K562 (cell line): Measurements from ENCODE around the gene RBM20. TPM values are rescaled to one million over a fixed set of nuclear protein-coding genes. Genes with fewer than 3 reads are reported as not detected.

Source experiments
- ATAC-seq: fragments of 200-7000 bp; cut with Tn5 transposase; 3 replicates; pipeline ENCODE4 v1.9.1; 2020; ENCODE audit warnings: moderate library complexity
- BruUV-seq: library from RNA; stranded (reverse); fragments of 400-500 nt; replicated peaks from 2 replicates; lab custom pipeline; 2021; lab: Mats Ljungman, UMichigan
- CTCF ChIA-PET: fragments of 300-600 bp; formaldehyde crosslinking; extraction: SDS; loops from one replicate; lab custom pipeline; 2021; ENCODE audit warnings: low intra/inter-chr PET ratio; lab: Yijun Ruan, JAX
- POLR2A ChIA-PET: fragments of 300-600, 350-650 bp; sonication (Branson Sonifier 250); formaldehyde crosslinking; extraction: SDS; loops from one replicate; lab custom pipeline; 2021; ENCODE audit warnings: antibody characterized with exemption, inconsistent platforms; lab: Yijun Ruan, JAX
- DNase-seq, 4 experiments: peaks; one replicate each; pipeline versions ENCODE4 v3.0.0 to v3.0.0-alpha.2; 2011 to 2018; ENCODE audit warnings: low spot score in 3 of 4, mixed read lengths in 3 of 4; ENCODE audit errors: extremely low read depth in 1 of 4
- FAIRE-seq: peaks from 2 replicates; lab custom pipeline; 2011; peaks lifted over from hg19 to GRCh38; lab: Jason Lieb, UNC
- H2AFZ ChIP-seq: 2 replicates; pipeline ENCODE4 v1.6.0; 2011; ENCODE audit warnings: low read depth, low read length, control low read depth, inconsistent platforms
- H3K27ac ChIP-seq: fragments of 200-600 bp; 3 replicates; pipeline ENCODE4 v1.8.0; 2011; ENCODE audit warnings: low read depth, mild to moderate bottlenecking, control low read depth, inconsistent platforms, low read length, moderate library complexity, mixed read lengths; ENCODE audit errors: extremely low read depth
- H3K27me3 ChIP-seq, 2 experiments: fragments of 300-600 bp in 1 of 2; 2 replicates in 1 of 2; 3 replicates in 1 of 2; pipeline versions ENCODE4 v1.6.0 to v1.8.0; 2011; ENCODE audit warnings: inconsistent platforms in 2 of 2, low read length in 2 of 2, mild to moderate bottlenecking in 1 of 2, mixed read lengths in 1 of 2, moderate library complexity in 1 of 2; ENCODE audit not compliant: control insufficient read depth in 2 of 2, insufficient read depth in 2 of 2
- H3K36me3 ChIP-seq: fragments of 300-600 bp; 3 replicates; pipeline ENCODE4 v1.8.0; 2011; ENCODE audit warnings: mild to moderate bottlenecking, low read length, inconsistent platforms; ENCODE audit not compliant: control insufficient read depth, insufficient read depth
- H3K4me1 ChIP-seq, 2 experiments: fragments of 200-600 bp in 1 of 2; replicated peaks in 1 of 2; 2 replicates in 1 of 2; 3 replicates in 1 of 2; pipeline versions ENCODE4 v1.5.1 to v1.8.0; 2011; ENCODE audit warnings: inconsistent platforms in 2 of 2, low read length in 2 of 2, mild to moderate bottlenecking in 1 of 2, mixed read lengths in 1 of 2, moderate library complexity in 1 of 2; ENCODE audit not compliant: control insufficient read depth in 2 of 2, insufficient read depth in 2 of 2
- H3K4me2 ChIP-seq: 2 replicates; pipeline ENCODE4 v1.6.1; 2011; ENCODE audit warnings: low read length, control low read depth, inconsistent platforms, mixed read lengths; ENCODE audit not compliant: insufficient read depth
- H3K4me3 ChIP-seq: fragments of 200-600 bp; sonication (generic), shearing (Covaris generic); 2 replicates; pipeline ENCODE4 v1.5.1; 2016; ENCODE audit warnings: control low read depth, inconsistent platforms
- H3K79me2 ChIP-seq: fragments of 200-600 bp; 3 replicates; pipeline ENCODE4 v1.8.0; 2011; ENCODE audit warnings: low read length, inconsistent platforms; ENCODE audit not compliant: control insufficient read depth, insufficient read depth
- H3K9ac ChIP-seq, 2 experiments: 2 replicates each; pipeline versions ENCODE4 v1.6.0 to v1.6.1; 2011; ENCODE audit warnings: low read depth in 2 of 2, low read length in 2 of 2, control low read depth in 1 of 2, inconsistent platforms in 1 of 2, mild to moderate bottlenecking in 1 of 2, mixed read lengths in 1 of 2; ENCODE audit not compliant: insufficient read depth in 1 of 2
- H3K9me1 ChIP-seq: one replicate; pipeline ENCODE4 v1.6.0; 2011; ENCODE audit warnings: inconsistent platforms, mild to moderate bottlenecking, low read length, moderate library complexity; ENCODE audit not compliant: control insufficient read depth, insufficient read depth
- H3K9me3 ChIP-seq: replicated peaks from 2 replicates; pipeline ENCODE4 v1.5.1; 2011; ENCODE audit warnings: low read depth, low read length, inconsistent platforms; ENCODE audit not compliant: control insufficient read depth, insufficient read depth
- H4K20me1 ChIP-seq: replicated peaks from 2 replicates; pipeline ENCODE4 v1.6.1; 2011; ENCODE audit warnings: low read length, inconsistent platforms, mixed read lengths; ENCODE audit not compliant: control insufficient read depth, insufficient read depth
- ADNP ChIP-seq: fragments of 200-800 bp; sonication (Bioruptor generic); IDR thresholded peaks from 2 replicates; pipeline ENCODE4 v1.6.1; 2016; ENCODE audit warnings: missing genetic modification characterization, missing compliant biosample characterization
- FOS ChIP-seq: IDR thresholded peaks from 3 replicates; pipeline ENCODE4 v1.6.1; 2011; ENCODE audit not compliant: insufficient read length; ENCODE audit errors: extremely low read depth
- KLF1 ChIP-seq: fragments of 450-650 bp; IDR thresholded peaks from 2 replicates; pipeline ENCODE4 v1.6.1; 2016; ENCODE audit warnings: missing genetic modification characterization, missing compliant biosample characterization
- ZFP1 ChIP-seq: fragments of 450-650 bp; formaldehyde crosslinking; IDR thresholded peaks from 2 replicates; pipeline ENCODE4 v1.4.0; 2020; ENCODE audit warnings: mild to moderate bottlenecking, mixed read lengths
- ZNF165 ChIP-seq: fragments of 250-450 bp; sonication (Bioruptor Pico); IDR thresholded peaks from 2 replicates; pipeline ENCODE4 v1.4.0; 2020; ENCODE audit warnings: borderline replicate concordance
- ZNF707 ChIP-seq: fragments of 250-450 bp; sonication (Bioruptor Pico); conservative IDR thresholded peaks from 2 replicates; pipeline ENCODE4 v1.8.0; 2022; ENCODE audit warnings: inconsistent platforms, mild to moderate bottlenecking, moderate library complexity
- WGBS: fragments of 100-300 bp; shearing (Covaris generic); methylation state at CpG from one replicate; pipeline ENCODE4 v1.1.6; 2016; ENCODE audit warnings: low coverage, mixed read lengths; ENCODE audit not compliant: insufficient coverage; ENCODE audit errors: missing lambda C conversion rate; 5-methylcytosine and 5-hydroxymethylcytosine counted together
- in situ Hi-C: fragments of 300-500 bp; cut with MboI; formaldehyde crosslinking; loops from 4 replicates; pipeline ENCODE4 v1.15.0; 2018; ENCODE audit warnings: inconsistent platforms, mixed read lengths
- intact Hi-C: fragments of 100-400 bp; cut with micrococcal nuclease; formaldehyde crosslinking; loops from 2 replicates; pipeline ENCODE4 v1.14.2; 2022
- polyA plus RNA-seq, 8 experiments: library from polyadenylated mRNA; depleted of rRNA in 4 of 8; stranded (reverse) in 5 of 8; unstranded in 3 of 8; fragments of >200 nt; fragmentation: Nextera tagmentation in 2 of 8; fragmentation: Illumina TruSeq in 1 of 8; extraction: Ambion mirVana in 2 of 8; extraction: Trizol in 1 of 8; gene quantifications; 2 replicates each; pipeline versions ENCODE4 v1.2.1 to v1.2.3, GENCODE V29; 2011 to 2014; ENCODE audit warnings: inconsistent platforms in 1 of 8, missing spikeins in 1 of 8
- total RNA-seq, 7 experiments: library from RNA; depleted of rRNA in 6 of 7; stranded (reverse); fragments of >200 nt in 6 of 7; fragmentation: Illumina TruSeq in 2 of 7; extraction: Trizol in 2 of 7; gene quantifications; 2 replicates each; pipeline versions ENCODE4 v1.2.1 to v1.2.3, GENCODE V29; 2011 to 2021; ENCODE audit warnings: low replicate concordance in 1 of 7

The RBM20 gene
- total and polyA plus RNA-seq, 9 of the 15 experiments (the other 6 are each of a cell fraction or from before 2014, with no cell fraction given): 0.63 to 5.7 (median 3.2) TPM

GRCh38 chr10:110844617-110844881 lies 200.4 kb downstream of the RBM20 start (continued):
- no peak for TF ChIP-seq FOS

GRCh38 chr10:110845192-110845755 lies 201.1 kb downstream of the RBM20 start:
- no peaks in the 10 kb centered on the region; the same call in 2 of the 3 replicates for H3K36me3 ChIP-seq
- no TSS peak for BruUV-seq
- H3K4me2 ChIP-seq: no peak overlapping the region
- H3K4me3 ChIP-seq: no peak overlapping the region
- no peak for FAIRE-seq
- no peaks in the 10 kb centered on the region for H3K79me2 ChIP-seq
- no peak for ATAC-seq
- ChIA-PET POLR2A (interaction anchor here (0.8 to 1.4 kb wide), 2 partner anchors 9 to 10 kb away, joined by 3 to 4 read pairs; no protein-coding TSS in a partner anchor), CTCF (no interaction called here)
- H3K27ac ChIP-seq: no peak overlapping the region
- H3K9ac ChIP-seq: no peak overlapping the region
- 75% methylated on average over 1 of the region's 2 CpGs for WGBS
- no peaks in the 10 kb centered on the region for H4K20me1 ChIP-seq
- peaks cover 0 to 6% of the 10 kb centered on the region in 2 experiments; a peak in 1 of 5 replicates for H3K4me1 ChIP-seq
- H3K9me3 ChIP-seq: no peaks in the 10 kb centered on the region
- no peak for DNase-seq
- intact Hi-C loops: no loop called here
- no peaks in the 10 kb centered on the region for H3K27me3 ChIP-seq
- in situ Hi-C loops: no loop called here
- TF ChIP-seq ADNP (no peak), KLF1 (tag) (no peak), ZFP1 (CRISPR knock-in tag) (no peak), ZNF165 (CRISPR knock-in tag) (no peak), ZNF707 (CRISPR knock-in tag) (no peak)
- no peaks in the 10 kb centered on the region for H3K9me1 ChIP-seq
- no peak overlapping the region for H2AFZ ChIP-seq
